PC-3 (cell line): Measurements from ENCODE around the gene UMODL1. TPM values are rescaled to one million over a fixed set of nuclear protein-coding genes. Genes with fewer than 3 reads are reported as not detected.

Source experiments
- ATAC-seq: fragments of 200-7000 bp; cut with Tn5 transposase; 2 replicates; pipeline ENCODE4 v1.9.1; 2020; ENCODE audit warnings: mild to moderate bottlenecking, moderate library complexity
- BruUV-seq: library from RNA; stranded (reverse); fragments of 400-500 nt; replicated peaks from 2 replicates; lab custom pipeline; 2021; lab: Mats Ljungman, UMichigan
- CTCF ChIA-PET: fragments of 300-600 bp; sonication (Branson Sonifier 250); formaldehyde crosslinking; loops from one replicate; lab custom pipeline; 2022; ENCODE audit warnings: antibody characterized with exemption; lab: Charles Lee
- POLR2A ChIA-PET: fragments of 300-600 bp; sonication (Branson Sonifier 250); formaldehyde crosslinking; loops from one replicate; lab custom pipeline; 2022; ENCODE audit warnings: antibody characterized with exemption; ENCODE audit not compliant: unreplicated experiment; lab: Charles Lee
- DNase-seq: peaks from one replicate; pipeline ENCODE4 v3.0.0-alpha.2; 2015
- H2AFZ ChIP-seq: fragments of 300-600 bp; sonication (generic); 2 replicates; pipeline ENCODE4 v1.6.0; 2016; ENCODE audit warnings: antibody characterized with exemption, low read length
- H3F3A ChIP-seq: fragments of 300-600 bp; sonication (generic); one replicate; pipeline ENCODE4 v1.6.0; 2017; ENCODE audit warnings: antibody characterized with exemption, low read length, control low read depth, mild to moderate bottlenecking; ENCODE audit not compliant: unreplicated experiment
- H3K27ac ChIP-seq: fragments of 300-600 bp; sonication (generic); 2 replicates; pipeline ENCODE4 v1.5.1; 2016; ENCODE audit warnings: mild to moderate bottlenecking, low read length
- H3K27me3 ChIP-seq: fragments of 300-600 bp; sonication (generic); 2 replicates; pipeline ENCODE4 v1.6.1; 2016; ENCODE audit warnings: low read length, mixed read lengths
- H3K36me3 ChIP-seq: fragments of 300-600 bp; sonication (generic); 2 replicates; pipeline ENCODE4 v1.6.1; 2016; ENCODE audit warnings: low read depth, mixed run types, low read length, mixed read lengths
- H3K4me1 ChIP-seq: fragments of 300-600 bp; sonication (generic); 2 replicates; pipeline ENCODE4 v1.5.1; 2016; ENCODE audit warnings: low read length; ENCODE audit not compliant: insufficient read depth
- H3K4me2 ChIP-seq: fragments of 300-600 bp; sonication (generic); 2 replicates; pipeline ENCODE4 v1.6.0; 2016; ENCODE audit warnings: low read length
- H3K4me3 ChIP-seq: fragments of 300-600 bp; sonication (generic); 2 replicates; pipeline ENCODE4 v1.5.1; 2016; ENCODE audit warnings: mild to moderate bottlenecking, low read length, mixed read lengths
- H3K79me2 ChIP-seq: fragments of 300-600 bp; sonication (generic); 2 replicates; pipeline ENCODE4 v1.6.1; 2017; ENCODE audit warnings: low read length, mixed read lengths
- H3K9ac ChIP-seq: fragments of 300-600 bp; sonication (generic); 2 replicates; pipeline ENCODE4 v1.6.0; 2016; ENCODE audit warnings: mild to moderate bottlenecking, low read length
- H3K9me2 ChIP-seq: fragments of 300-600 bp; sonication (generic); replicated peaks from 2 replicates; pipeline ENCODE4 v1.6.1; 2016; ENCODE audit warnings: mixed run types, low read length, mixed read lengths
- H3K9me3 ChIP-seq: fragments of 300-600 bp; sonication (generic); 2 replicates; pipeline ENCODE4 v1.6.1; 2016; ENCODE audit warnings: low read length, mixed read lengths
- H4K20me1 ChIP-seq: fragments of 300-600 bp; sonication (generic); 2 replicates; pipeline ENCODE4 v1.6.1; 2016; ENCODE audit warnings: low read length, mixed read lengths
- EZH2 ChIP-seq: fragments of 300-600 bp; sonication (generic); IDR thresholded peaks from one replicate; pipeline ENCODE4 v1.6.1; 2017; ENCODE audit warnings: antibody characterized with exemption, mild to moderate bottlenecking, low read length; ENCODE audit not compliant: unreplicated experiment
- EZH2phosphoT487 ChIP-seq: fragments of 300-600 bp; sonication (generic); IDR thresholded peaks from 2 replicates; pipeline ENCODE4 v1.6.1; 2018; ENCODE audit warnings: mild to moderate bottlenecking, antibody characterized with exemption, low read length, borderline replicate concordance
- intact Hi-C: fragments of 100-400 bp; cut with micrococcal nuclease; formaldehyde crosslinking; loops from 2 replicates; pipeline ENCODE4 v1.9.0; 2023
- total RNA-seq: library from RNA; depleted of rRNA; stranded (reverse); fragments of >200 nt; gene quantifications from 2 replicates; pipeline ENCODE4 v1.2.3, GENCODE V29; 2014
- TF ChIP-seq, protein P1 (sequence below): fragments of 300-600 bp; sonication (generic); conservative IDR thresholded peaks from 2 replicates; pipeline ENCODE4 v1.5.1; 2017; ENCODE audit warnings: antibody characterized with exemption, low read depth, mild to moderate bottlenecking, low read length

Gene UMODL1
- total RNA-seq, 1 experiment from 2014 or later, result not detected

DNA sequence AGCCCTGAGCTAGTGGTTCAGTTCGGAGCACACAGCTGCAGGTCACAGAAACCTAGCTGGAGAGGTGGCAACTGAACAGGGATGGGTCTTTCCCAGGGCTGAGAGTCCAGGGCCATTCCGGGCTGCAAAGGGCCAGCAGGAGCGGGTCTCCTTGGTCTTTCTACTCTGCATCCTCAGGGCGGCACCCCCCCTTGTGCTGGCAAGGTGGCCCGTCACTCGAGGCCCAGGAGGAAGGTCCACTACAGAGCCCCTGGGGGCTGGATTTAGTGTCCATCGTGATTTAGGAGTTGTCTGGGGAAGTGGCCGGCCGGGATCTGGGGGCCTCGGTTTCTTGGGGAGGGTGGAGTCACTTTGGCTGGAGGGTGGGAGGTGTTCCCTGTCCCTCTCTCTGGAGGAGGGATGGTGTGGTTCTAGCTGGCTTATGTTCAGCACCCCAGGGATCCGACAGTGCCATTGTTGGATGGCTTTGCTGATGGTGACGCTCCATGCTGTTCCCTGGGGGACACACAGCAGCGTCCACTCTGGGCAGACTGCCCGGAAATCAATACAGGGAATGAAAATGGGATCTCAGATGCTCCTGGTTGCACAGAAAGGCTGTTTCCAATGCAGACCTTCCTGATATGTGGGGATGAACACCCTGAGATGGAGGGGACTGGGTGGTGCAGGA lies 64.4 kb downstream of the UMODL1 start:
- Histone ChIP-seq H3K9me2 (no peaks in the 10 kb centered on the region; the same call in 1 of the 2 replicates), H3K27me3 (no peaks in the 10 kb centered on the region), H3K4me1 (no peaks in the 10 kb centered on the region), H3K9ac (no peak overlapping the region), H3K79me2 (no peaks in the 10 kb centered on the region), H4K20me1 (no peaks in the 10 kb centered on the region), H3K27ac (no peak overlapping the region), H3K4me3 (no peak overlapping the region), H2AFZ (no peak overlapping the region), H3K9me3 (no peaks in the 10 kb centered on the region), H3K36me3 (no peaks in the 10 kb centered on the region), H3K4me2 (no peak overlapping the region), H3F3A (no peaks in the 10 kb centered on the region)
- ChIA-PET POLR2A (no interaction called here), CTCF (no interaction called here)
- DNase-seq, result no peak
- TF ChIP-seq, protein P1, sequence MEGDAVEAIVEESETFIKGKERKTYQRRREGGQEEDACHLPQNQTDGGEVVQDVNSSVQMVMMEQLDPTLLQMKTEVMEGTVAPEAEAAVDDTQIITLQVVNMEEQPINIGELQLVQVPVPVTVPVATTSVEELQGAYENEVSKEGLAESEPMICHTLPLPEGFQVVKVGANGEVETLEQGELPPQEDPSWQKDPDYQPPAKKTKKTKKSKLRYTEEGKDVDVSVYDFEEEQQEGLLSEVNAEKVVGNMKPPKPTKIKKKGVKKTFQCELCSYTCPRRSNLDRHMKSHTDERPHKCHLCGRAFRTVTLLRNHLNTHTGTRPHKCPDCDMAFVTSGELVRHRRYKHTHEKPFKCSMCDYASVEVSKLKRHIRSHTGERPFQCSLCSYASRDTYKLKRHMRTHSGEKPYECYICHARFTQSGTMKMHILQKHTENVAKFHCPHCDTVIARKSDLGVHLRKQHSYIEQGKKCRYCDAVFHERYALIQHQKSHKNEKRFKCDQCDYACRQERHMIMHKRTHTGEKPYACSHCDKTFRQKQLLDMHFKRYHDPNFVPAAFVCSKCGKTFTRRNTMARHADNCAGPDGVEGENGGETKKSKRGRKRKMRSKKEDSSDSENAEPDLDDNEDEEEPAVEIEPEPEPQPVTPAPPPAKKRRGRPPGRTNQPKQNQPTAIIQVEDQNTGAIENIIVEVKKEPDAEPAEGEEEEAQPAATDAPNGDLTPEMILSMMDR, result no peak
- no peak for TF ChIP-seq EZH2
- TF ChIP-seq EZH2phosphoT487, result no peak
- no TSS peak for BruUV-seq
- ATAC-seq, result no peak
- intact Hi-C loops, result no loop called here

DNA sequence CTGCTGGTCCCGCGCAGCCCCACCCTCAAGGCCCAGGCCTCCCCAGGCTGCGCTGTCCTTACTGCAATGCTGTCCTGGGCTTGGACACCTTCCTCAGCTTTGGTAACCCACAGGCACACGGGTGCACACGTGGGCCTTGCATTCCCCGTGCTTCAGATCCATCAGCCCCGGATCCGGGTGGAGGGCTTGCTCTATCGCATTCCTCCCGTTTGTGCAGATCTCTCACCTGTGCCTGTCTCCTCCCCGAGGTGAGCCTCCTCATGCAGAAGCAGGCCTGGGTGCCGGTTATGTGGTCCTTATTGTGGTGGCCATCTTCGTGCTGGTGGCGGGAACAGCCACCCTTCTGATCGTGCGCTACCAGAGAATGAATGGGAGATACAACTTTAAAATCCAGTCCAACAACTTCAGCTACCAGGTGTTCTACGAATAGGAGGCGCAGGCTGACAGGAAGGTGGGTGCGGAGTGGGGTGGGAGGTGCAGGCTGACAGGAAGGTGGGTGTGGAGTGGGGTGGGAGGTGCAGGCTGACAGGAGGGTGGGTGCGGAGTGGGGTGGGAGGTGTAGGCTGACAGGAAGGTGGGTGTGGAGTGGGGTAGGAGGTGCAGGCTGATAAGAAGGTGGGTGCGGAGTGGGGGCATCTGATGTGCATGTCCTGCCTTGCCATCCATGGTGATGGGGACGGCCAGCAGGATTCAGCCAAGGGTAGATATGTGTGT lies 66.2 kb downstream of the UMODL1 start:
- no peak overlapping the region for H3K9ac ChIP-seq
- DNase-seq, result no peak
- no peaks in the 10 kb centered on the region for H3F3A ChIP-seq
- H3K9me3 ChIP-seq, result no peaks in the 10 kb centered on the region
- no peak for ATAC-seq
- H3K9me2 ChIP-seq, result no peaks in the 10 kb centered on the region
- no peak overlapping the region for H2AFZ ChIP-seq
- BruUV-seq, result no TSS peak
- no peaks in the 10 kb centered on the region for H3K4me1 ChIP-seq
- no peaks in the 10 kb centered on the region for H3K36me3 ChIP-seq
- CTCF ChIA-PET, result no interaction called here
- intact Hi-C loops, result no loop called here
- no peak overlapping the region for H3K27ac ChIP-seq
- H3K79me2 ChIP-seq, result no peaks in the 10 kb centered on the region
- no peak overlapping the region for H3K4me3 ChIP-seq
- POLR2A ChIA-PET, result no interaction called here
- no peaks in the 10 kb centered on the region for H4K20me1 ChIP-seq
- no peak for TF ChIP-seq EZH2
- TF ChIP-seq, protein P1, result no peak
- no peak for TF ChIP-seq EZH2phosphoT487
- H3K4me2 ChIP-seq, result no peak overlapping the region
- no peaks in the 10 kb centered on the region for H3K27me3 ChIP-seq
